Sciatic nerve (tissue), 2 donors: Measurements from ENCODE around the gene PAQR7. TPM values are rescaled to one million over a fixed set of nuclear protein-coding genes. Genes with fewer than 3 reads are reported as not detected.

Experiments
- ATAC-seq: fragments of 200-7000 bp; cut with Tn5 transposase; one replicate; pipeline ENCODE4 v1.9.1; 2020; ENCODE audit warnings: mild to moderate bottlenecking, moderate library complexity
- DNase-seq: peaks from one replicate; pipeline ENCODE4 v3.0.0-alpha.2; 2020; ENCODE audit warnings: low spot score
- intact Hi-C: fragments of 100-400 bp; cut with DNase I; formaldehyde crosslinking; loops from one replicate; pipeline ENCODE4 v1.14.2; 2022
- total RNA-seq: library from RNA; stranded (reverse); fragmentation: NEBNext Ultra II Directional; extraction: Animal tissue kit (Norgen Biotek cat#: 25700); gene quantifications from one replicate; pipeline ENCODE4 v1.2.1, GENCODE V29; 2021
- donor health status: DM: no; HTN: no; CAD: no.
- donor health status: DM: no; HTN: no; CAD: no.

Gene PAQR7
- total RNA-seq, 1 donor from 2014 or later = 12.3 TPM

DNA sequence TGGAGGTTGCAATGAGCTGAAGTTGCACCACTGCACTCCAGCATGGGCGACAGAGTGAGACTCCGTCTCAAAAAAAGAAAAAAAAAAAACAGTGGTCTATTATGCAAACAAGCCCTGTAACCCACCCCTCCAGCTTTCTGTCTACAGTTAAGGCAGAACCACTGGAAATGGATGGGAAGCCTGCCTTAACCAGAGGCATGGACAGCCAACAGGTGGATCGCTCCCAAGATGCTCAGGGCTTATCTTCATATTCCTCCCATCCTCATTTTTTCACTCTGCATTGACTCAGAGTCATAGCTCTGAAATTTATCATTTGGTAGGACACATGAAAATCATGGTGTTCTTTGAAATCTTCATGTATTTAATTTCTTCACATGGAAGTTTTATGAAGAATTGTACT is 47.0 kb downstream of the PAQR7 start:
- intact Hi-C loops = no loop called here
- DNase-seq = no peak
- ATAC-seq = no peak

DNA sequence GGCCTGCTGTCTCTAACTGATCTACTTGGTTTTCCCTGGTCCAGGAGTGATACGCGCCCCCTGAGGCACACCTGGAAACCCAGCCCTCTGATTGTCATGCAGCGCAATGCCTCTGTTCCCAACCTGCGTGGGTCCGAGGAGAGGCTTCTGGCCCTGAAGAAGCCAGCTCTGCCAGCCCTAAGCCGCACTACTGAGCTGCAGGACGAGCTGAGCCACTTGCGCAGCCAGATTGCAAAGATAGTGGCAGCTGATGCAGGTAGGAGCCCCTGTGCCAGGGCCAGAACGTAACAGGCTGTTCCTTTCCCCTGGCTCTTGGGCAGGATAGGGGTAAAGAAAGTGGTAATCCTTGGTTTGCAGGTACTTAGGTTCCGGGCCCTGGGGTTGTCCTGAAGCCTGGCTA is 48.9 kb downstream of the PAQR7 start:
- ATAC-seq (no peak), DNase-seq (no peak)
- intact Hi-C loops = no loop called here

DNA sequence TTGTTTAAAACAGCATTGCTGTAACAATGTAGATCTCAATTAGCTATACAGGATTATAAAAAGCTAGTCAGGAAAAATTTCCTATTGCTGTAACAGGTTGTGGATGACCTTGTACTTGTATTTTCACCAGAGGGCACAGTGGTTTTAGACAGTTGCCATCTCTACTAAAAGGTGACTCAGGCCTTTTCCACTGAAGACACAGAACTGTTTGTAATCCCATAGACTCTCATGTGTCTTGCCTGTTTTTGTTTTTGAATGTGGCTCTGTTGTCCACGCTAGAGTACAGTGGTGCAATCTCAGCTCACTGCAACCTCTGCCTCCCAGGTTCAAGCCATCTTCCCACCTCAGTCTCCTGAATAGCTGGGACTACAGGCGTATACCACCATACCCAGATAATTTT is 49.9 kb downstream of the PAQR7 start:
- intact Hi-C loops = no loop called here

DNA sequence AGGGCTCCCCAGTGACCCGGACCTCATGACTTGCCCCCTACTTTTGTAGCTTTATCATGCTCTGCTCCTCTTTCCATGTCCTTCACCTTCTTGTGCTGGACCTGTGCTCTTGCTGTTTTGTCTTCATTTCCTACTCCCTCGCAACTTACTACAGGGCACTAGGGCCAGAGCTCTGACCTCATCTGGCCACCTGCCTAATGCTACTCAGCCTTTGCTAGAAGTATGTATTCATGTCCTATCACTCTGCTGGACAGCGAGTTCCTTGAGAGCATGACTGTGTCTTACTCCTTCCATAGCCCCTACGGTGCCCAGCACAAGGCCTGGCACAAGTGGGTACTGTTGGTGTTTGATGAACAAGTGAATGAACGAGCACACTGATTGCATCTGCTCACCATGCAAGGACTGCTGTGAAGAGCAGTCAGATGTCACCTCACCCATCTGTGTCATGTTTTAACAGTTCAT is 53.8 kb downstream of the PAQR7 start:
- ATAC-seq (no peak), DNase-seq (no peak)
- intact Hi-C loops = no loop called here

More for the DNA sequence above, 49.9 kb downstream of the PAQR7 start:
- no peak for DNase-seq
- no peak for ATAC-seq

DNA sequence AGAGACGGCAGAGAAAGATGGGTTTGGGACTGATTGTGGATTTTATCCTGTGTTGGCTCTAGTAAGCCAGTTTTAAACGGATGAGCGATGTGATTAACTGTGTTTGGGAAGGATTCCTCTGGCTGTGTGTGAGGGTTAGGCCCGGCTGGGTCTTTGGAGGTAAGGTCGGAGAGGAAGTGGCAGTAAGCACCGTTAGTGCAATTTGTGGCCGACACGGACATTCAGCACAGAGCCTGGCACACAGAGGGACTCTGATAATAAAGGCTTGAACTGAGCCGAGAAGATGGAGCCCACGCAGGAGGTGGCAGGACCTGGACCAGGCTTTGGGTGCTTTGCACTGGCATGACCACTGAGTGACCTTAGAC is 54.4 kb downstream of the PAQR7 start:
- intact Hi-C loops = no loop called here
- ATAC-seq = no peak
- no peak for DNase-seq

DNA sequence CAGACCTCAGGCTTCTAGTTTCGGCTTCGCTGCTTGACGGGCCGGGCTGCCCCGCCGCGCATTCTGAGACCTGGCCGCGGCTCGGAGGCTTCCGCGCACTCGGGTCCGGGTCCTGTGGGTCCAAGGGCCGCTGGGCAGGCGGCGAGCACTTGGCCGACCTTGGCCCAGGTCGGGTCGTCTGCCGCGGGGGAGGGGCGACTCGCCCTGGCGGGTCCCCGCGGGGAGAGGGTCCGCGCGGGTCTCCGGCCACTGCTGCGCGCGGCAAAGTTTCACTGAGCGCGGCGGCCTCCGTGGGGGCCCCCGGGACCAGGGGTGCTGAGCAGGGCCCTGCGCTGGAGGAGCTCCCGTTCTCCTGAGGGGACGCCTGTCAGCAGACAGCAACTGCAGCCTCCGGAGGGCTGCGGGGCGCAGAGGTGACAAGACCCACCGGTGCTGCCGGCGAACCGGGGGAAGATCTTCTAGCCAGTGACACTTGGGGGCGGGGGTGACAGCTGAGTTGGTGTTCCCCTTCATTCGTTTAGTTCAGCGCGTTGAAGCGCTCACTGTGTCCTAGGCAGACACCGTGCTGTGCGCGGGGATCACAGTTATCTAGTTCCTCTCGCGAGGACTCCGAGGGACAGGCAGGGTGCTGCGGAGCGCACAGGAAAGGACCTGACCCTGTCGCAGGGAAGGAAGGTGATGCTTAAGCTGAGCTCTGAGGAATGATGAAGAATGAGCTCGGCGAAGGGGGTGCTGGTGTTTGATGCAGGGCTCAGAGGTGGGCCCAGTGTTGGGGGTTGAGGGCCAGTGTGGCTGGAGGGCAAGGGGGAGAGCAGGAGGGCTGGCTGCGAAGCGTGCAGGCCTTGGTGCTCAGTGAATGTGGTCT is 55.0 kb downstream of the PAQR7 start:
- DNase-seq = peak; percentile 65
- peak; percentile 42 for ATAC-seq
- intact Hi-C loops = no loop called here

DNA sequence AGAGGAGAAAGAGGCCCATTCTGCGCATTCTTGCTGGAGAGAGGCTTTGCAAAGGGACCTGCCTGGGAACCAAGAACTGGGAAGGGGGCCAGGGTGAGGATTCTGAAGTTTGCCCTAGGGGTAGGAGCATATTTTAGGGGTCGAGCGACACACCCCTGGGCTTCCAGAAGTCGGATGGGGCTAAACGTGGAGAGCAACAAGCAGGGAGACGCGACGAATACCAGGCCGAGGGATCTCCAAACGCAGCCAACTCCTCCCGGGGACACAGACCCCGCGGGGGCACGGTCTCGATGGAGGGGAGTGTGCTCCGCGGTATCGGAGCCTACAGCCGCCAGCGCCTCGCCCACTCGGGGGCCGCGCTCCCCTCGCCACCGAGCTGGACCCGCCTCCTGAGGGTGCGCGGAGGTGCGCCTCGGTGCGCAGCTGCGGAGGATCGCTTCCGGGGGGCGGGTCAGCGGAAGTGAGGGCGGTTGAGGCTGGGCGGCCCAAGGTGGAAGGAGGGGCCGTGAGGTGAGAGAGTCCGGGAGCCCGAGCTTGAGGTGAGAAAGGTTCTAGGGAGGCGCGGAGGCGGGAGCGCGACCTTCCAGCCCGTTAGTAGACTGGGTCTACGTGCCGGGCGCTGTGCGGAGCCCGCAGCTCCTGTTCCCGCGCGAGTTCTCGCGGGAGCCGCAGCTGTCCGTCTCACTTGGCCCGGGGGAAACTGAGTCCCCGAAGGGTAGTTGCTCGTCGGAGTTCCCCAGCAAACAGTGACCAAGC is 55.8 kb downstream of the PAQR7 start, which contains the start of gene MTFR1L:
Gene MTFR1L (plus strand): TSS at position 464 of the 756 bp plus-strand sequence. CDS start 3,151 bp downstream, outside the sequence.
- intact Hi-C loops = no loop called here
- DNase-seq = peak; percentile 94
- peak; percentile 95 for ATAC-seq

DNA sequence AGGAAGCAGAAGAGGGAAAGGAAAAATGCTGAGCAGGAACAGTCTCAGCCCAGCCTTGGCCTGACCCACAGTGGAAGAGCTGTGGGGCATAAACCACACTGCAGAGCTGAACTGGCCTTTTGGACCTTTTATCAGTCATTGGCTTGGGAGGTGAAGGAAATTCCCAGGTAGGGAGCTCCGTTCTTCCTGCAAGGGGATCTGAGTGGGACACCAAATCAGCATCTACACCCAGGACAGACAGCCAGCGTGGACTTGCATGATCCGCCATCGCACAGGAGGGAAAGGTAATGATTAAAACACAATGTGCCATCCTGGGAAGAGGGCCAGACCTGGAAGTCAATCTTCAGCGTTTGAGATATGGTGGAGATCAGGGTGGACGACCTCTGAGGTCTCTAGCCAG is 56.9 kb downstream of the PAQR7 start:
- intact Hi-C loops = no loop called here
- DNase-seq = no peak
- ATAC-seq = no peak

DNA sequence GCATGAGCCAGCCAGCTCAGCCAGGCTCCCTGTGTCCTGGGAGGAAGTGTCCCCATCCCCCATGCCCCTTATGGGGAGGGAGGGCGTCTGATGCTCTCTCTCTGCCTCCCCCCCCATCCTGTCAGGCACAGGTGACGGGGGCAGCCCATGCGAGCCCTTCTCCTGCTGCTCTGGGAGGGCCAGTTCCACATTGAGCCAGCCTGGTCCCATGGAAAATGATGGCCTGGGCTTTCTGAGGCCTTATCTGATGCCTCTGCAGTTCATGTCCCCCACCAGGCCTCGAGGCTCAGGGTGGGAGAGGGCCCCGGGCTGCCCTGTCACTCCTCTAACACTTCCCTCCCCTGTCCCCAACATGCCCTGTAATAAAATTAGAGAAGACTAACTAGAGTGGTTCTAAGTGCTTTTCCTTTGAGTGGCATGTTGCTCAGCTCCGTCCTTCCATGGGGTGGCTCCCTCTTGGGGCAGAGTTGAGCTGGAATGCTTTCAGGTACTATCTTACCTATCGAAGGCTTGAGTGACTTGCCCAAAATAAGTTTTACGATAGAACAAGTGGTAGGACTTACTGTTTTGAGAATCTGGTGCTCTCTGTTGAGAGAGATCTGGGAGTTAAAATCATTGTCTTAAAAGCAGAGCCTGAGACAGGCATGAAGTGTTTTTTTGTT is 57.5 kb downstream of the PAQR7 start:
- DNase-seq (no peak), ATAC-seq (no peak)
- intact Hi-C loops = no loop called here

DNA sequence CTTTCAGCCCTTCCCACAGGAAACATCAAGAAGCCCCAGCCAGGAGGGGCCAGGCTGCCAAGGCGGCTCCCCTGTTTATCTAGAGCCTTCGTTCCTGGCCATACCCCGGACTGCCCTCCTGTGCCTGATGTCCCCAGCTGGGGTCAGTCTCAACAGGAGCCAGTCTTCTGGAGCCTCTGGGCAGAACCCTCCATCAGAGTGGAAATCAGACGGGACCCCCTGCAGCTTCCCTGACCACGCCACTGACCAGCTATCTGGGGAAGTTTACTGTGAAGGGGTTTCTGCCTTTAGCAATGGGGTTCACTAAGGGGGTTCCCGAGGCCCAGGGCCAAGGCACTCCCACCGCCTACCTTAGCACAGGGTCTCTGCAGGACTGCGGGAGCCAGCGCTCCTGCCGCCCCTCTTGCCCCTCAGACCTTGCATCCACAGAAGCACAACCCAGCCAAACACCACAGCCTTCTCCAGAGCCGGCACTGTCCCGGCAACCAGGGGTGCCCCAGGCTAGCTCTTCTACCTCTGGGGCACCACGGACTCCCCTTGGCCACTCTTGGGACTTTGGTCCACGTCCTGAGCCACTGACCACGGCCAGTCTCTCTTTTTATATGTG is 59.3 kb downstream of the PAQR7 start:
- intact Hi-C loops = no loop called here
- DNase-seq (no peak), ATAC-seq (no peak)

DNA sequence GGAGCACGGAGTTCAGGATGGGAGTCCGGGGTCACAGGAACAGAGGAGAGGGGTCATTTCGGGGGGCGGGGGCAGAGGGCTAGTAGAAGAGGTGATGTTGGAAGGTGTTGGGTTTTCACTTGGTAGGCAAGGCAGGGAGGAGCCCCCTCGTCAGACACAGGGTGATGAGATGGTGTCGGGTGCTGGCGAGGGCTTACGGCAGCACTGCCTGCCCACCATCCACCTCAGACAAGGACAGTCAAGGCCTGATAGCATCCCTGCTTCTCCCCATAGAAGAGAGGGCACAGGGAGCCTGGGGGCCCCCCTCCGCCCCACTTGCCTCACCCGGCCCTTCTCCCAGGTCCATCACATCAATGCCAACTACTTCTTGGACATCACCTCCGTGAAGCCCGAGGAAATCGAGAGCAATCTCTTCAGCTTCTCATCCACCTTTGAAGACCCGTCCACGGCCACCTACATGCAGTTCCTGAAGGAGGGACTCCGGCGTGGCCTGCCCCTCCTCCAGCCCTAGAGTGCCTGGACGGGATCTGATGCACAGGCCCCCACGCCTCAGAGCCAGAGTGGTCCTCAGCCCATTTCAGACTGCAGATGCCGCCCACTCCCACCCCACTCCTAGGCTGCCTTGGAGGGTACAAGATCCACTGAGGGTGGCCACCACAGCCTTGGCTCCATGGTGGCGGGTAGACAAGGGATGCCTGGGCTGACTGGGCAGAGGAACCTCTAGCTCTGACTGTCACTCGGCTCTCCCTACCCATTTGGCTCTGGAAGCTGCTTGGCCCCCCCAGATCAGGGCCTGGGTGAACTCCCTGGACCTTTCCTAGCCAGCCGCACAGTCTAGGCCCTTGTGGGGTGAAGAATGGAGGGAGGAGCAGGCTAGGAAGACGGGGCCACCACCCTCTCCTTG is 60.0 kb downstream of the PAQR7 start:
- intact Hi-C loops = no loop called here
- DNase-seq (no peak), ATAC-seq (no peak)

DNA sequence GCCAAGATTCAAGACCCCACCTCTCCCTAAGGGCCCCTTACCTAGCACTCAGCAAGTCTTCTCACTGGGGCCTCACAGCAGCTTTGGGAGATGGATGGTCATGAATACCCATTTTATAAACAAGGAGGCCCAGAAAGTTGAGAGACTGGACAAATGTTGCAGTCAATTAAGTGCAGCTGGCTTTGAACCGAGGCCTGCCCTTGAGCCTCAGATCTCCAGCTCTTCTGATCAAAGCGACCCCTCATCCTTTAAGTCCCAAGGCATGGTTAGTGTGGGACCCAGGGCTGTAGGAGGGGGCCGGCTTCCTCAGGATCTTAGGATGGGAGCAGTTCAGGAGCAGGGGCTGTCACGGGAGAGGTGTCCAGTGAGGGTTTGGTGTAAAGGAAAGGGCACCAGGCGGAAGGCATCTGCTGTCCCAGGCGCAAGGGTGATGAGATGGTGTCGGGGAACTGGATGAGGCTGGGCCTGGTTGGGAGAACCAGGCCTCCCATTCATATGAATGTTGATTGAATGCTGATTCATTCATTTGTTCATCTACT is 60.9 kb downstream of the PAQR7 start:
- DNase-seq (no peak), ATAC-seq (no peak)
- intact Hi-C loops = no loop called here

DNA sequence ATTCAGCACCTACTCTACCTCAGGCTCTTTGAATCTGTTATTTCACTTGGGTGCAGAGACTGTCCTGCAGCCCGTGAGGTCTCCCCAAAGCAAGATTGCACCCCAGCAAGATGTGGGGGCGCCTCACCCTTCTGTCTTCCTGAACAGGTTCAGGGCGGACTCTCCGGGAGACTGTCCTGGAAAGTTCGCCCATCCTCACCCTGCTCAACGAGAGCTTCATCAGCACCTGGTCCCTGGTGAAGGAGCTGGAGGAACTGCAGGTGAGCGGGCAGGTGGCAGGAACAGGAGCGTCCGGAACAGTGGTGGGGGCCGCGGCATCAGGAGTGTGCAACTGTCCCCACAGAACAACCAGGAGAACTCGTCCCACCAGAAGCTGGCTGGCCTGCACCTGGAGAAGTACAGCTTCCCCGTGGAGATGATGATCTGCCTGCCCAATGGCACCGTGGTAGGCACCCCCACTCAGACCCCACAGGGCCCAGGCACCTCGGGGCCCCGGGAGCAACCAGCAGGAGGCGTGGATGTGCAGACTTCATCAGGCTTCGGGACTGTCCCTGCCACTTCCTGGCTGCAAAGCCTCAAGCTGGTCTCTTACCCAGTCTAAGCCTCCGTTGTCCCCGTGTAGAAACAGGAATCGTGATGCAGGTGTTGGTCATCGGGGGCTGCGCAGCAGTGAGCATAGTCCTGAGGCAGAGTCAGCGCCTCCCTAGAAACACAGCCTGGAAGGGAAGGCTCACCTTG is 61.6 kb downstream of the PAQR7 start:
- ATAC-seq = no peak
- intact Hi-C loops = no loop called here
- no peak for DNase-seq

DNA sequence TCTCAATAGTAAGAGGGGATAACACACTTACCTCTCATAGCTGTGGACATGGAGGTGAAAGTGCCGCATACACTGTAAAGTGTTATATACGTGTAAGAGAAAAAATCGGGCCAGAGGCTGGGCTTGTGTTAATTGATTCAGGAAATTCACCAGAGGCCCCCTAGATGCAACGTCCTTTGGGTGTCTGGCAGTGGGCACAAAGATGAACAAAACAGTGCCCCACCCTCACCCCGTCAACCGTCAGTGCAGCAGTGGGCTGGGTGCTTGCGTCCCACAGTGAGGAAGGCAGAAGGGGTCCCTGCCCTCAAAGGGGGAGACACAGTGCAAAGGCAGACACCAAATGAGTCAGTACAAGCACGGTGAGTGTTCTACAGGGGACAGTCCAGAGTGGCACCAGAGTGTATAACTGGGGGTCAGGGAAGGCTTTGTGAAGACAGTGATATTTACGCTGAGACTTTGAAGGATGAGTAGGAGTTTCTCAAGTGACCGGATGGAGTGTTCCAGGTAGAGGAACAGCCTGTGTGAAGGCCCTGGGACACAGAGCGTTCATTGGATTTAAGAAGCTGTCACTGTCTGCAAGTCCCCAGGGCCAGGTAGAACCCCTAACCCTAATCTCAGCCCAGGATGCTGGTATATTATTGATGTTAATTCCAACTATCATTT is 62.3 kb downstream of the PAQR7 start:
- DNase-seq (no peak), ATAC-seq (no peak)
- intact Hi-C loops = no loop called here
